GM06990 (cell line): ENCODE data around the gene SERTAD2.

Experiments
- DNase-seq: peaks from one replicate; pipeline ENCODE4 v3.0.0-alpha.2; 2011; ENCODE audit not compliant: insufficient read length; ENCODE audit errors: extremely low read depth
- H3K27me3 ChIP-seq: replicated peaks from 2 replicates; pipeline ENCODE4 v1.6.0; 2011; ENCODE audit warnings: low read length; ENCODE audit not compliant: control insufficient read depth, insufficient read depth
- H3K36me3 ChIP-seq: 2 replicates; pipeline ENCODE4 v1.5.1; 2011; ENCODE audit warnings: low read length; ENCODE audit not compliant: control insufficient read depth, insufficient read depth
- H3K4me3 ChIP-seq: replicated peaks from 2 replicates; pipeline ENCODE4 v1.5.1; 2011; ENCODE audit warnings: low read depth, mild to moderate bottlenecking, control low read depth, low read length
- CTCF ChIP-seq: IDR thresholded peaks from 2 replicates; pipeline ENCODE4 v1.5.1; 2011; ENCODE audit warnings: low read length, control low read depth, mild to moderate bottlenecking, inconsistent platforms; ENCODE audit not compliant: insufficient read depth, poor library complexity, severe bottlenecking

SERTAD2 gene

GRCh38 chr2:64661741-64662169 lies 8.0 kb upstream of the SERTAD2 start:
- no peak overlapping the region for H3K4me3 ChIP-seq
- H3K36me3 ChIP-seq, result no peaks in the 10 kb centered on the region; the same call in 1 of the 2 replicates
- DNase-seq, result no peak
- no peak for TF ChIP-seq CTCF
- no peaks in the 10 kb centered on the region for H3K27me3 ChIP-seq

DNA sequence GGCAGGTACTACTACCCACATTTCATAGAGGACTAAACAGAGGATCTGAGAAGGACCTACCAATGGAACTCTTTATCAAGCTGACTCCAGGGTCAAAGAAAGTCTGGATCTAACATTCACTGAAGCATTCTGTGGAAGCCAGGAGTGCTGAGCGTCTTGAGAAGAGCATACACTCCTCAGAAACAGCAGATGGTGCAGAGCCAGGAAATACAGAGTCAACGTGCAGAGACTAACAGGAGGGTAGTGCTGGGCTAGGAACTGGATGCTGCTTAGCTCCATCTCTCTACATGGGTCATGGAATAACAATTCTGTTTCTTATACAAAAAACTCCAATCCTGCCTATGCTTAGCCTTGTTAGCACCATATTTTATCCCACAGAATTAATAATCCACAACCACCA lies 5.5 kb upstream of the SERTAD2 start:
- no peak for DNase-seq
- TF ChIP-seq CTCF, result no peak
- Histone ChIP-seq H3K27me3 (no peaks in the 10 kb centered on the region), H3K4me3 (no peak overlapping the region), H3K36me3 (no peaks in the 10 kb centered on the region; the same call in 1 of the 2 replicates)

- no peak for TF ChIP-seq CTCF
- H3K27me3 ChIP-seq, result no peaks in the 10 kb centered on the region
- H3K36me3 ChIP-seq, result no peaks in the 10 kb centered on the region
- no peak for DNase-seq
- no peak overlapping the region for H3K4me3 ChIP-seq
Observed at GRCh38 chr2:64658269-64658668, 4.6 kb upstream of the SERTAD2 start.

DNA sequence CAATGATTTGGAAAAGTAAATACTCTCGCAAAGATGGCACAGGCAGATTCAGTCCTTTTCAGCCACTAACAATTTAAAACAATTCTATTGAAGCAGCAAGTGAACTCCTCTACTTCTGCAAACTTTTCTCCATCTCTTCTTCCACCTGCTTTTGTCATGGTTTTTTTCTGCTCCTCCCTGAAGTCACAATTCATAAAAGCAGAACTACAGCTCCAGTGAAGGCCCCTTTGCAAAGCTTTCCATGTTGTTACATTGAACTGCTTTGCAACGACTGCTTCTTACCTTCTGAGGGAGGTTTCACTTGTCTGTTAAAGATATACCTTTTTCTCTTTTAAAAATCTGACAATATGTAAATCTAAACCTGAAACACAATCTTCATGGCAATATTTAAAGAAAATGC lies 3.7 kb upstream of the SERTAD2 start:
- DNase-seq, result no peak
- Histone ChIP-seq H3K27me3 (no peaks in the 10 kb centered on the region), H3K4me3 (no peak overlapping the region), H3K36me3 (no peaks in the 10 kb centered on the region)
- TF ChIP-seq CTCF, result no peak

DNA sequence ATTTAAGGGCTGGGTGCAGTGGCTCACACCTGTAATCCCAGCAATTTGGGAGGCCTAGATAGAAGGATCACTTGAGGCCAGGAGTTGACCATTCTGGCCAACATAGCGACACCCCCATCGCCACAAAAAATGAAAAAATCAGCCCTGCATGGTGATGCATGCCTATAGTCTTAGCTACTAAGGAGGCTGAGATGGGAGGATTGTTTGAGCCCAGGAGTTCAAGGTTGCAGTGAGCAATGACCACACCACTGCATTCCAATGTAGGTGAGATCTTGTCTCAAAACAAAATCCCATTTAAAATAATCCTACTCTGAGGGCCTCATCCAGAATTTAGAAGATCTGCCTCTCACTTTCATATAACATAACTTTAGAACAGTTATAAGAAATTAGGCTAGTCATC lies 2.7 kb upstream of the SERTAD2 start:
- Histone ChIP-seq H3K36me3 (no peaks in the 10 kb centered on the region), H3K4me3 (no peak overlapping the region), H3K27me3 (no peaks in the 10 kb centered on the region)
- DNase-seq, result no peak
- TF ChIP-seq CTCF, result no peak

DNA sequence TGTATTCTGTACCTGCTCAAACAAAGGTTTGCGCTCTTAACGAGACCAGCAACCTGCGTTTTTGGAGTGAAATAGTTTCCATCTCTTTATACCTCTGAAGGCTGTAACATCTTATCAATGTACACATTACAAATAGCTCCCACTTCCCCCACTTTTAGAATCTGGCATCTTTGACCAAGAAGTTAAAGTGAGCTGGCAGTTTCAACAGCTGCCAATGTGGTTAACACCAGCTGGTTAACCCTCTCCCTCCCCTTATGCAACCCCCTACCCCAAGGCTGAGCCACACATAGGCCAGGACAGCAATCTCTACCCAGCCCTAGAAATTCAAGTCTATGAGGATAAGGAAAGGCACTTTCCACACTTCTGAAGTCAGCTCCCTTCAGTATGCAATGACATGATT lies 2.2 kb upstream of the SERTAD2 start:
- Histone ChIP-seq H3K4me3 (no peak overlapping the region), H3K36me3 (no peaks in the 10 kb centered on the region), H3K27me3 (no peaks in the 10 kb centered on the region)
- no peak for DNase-seq
- TF ChIP-seq CTCF, result no peak
